NOMO-1 treated with DMSO at 0.1 percent for 48 hours (cell line): ENCODE data around the gene KDM8.

Experiments used
- DNase-seq: peaks from one replicate; lab custom pipeline; 2025; ENCODE audit not compliant: unreplicated experiment; lab: John Stamatoyannopoulos, UW

The KDM8 gene

DNA sequence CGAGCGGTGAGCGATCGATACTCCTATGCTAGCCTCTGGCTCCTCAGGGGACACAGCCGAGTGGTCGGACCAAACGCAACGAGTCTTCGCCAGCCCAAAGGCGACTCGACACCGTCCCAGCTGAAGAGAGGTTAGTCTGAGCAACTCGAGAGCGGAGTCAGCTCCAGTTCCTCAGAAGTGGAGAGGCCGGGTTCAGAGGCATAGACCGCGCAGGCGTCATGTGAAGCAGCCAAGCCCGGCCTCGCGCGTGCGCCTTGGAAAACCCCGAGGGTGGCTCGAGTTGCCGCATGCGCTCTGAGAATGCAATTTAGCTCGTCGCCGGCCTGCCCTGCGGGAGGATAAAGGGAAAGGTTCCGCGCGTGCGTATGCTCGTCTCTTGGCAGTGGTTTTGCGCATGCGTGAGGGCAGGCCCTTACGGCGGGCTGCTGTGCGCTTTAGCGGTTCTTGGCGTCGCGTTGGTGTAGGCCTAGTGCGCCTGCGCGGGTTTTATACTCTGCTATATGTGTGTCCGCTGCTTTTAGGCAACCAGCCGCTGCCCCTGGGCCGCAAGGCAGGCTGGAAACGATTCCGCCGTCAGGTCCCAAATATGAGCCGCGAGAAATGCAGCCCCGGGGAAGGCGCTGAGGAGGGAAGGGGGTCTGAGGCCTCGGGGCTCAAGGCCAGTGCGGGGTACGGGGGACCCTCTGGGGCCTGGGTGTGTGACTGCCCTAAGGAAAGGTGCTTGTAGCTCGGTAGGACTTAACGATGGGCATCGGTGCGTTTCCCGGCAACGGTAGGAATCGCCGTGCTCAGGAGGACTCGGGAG lies at the start of gene KDM8:
KDM8 (plus strand) TSS at position 20 of the 805 bp plus-strand sequence. CDS start 6,598 bp downstream, outside the sequence.
- peak; percentile 99 for DNase-seq

DNA sequence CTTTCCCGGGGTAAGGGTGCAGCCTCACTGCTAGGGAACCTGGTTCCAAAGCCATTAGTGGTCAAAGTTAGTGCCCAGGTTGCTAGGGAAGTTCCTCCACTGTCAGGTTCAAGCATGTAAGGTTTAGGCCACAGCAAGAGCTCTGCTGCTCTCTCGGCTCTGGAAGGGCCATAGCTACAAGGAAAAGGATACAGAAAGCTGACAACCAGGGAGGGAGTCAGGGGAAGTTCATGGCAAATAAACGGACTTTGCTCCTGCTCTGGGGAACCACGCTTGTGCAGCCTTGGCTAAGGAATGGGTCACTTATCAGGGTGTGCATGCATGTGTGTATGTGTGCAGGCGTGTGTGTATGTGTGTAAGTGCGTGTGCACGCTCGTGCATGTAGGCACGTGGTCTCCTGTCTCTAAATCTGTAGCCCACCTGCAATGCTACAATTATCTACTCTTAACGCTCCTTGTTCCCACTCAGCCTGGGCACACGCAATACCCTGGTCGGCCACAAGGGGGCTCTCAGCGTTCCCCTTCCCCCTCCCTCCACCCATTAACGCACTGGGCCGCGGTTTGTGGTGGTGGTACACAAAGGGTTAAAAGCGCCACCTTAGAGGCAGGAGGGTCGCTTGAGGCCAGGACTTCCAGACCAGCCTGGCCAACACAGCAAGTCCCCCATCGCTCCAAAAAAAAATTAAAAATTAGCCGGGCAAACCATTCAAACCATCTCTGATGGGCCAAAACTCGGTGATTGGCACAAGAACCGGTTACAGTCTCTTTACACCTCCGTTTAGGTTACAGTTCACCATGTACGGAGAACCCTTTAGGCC lies 48.4 kb upstream of the KDM8 start:
- peak; percentile 69 for DNase-seq

DNA sequence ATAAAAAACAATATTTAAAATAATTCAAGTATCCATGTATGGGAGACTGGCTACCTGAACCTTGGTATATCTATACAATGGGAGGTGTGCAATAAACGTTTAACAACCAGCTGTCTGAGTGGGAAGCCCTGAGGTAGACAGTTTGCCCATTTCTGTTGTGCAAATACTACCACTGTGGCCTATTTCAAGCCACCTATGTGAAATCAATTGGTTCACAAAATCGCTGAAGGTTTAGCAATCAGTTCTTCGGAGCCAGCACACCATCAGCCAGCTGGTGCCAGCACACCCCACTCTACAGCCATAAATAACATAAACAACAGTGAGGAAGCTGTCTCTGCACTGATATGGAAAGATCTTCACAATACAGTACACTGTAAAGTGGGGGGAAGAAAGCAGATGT lies 46.7 kb upstream of the KDM8 start:
- DNase-seq = peak; percentile 8

DNA sequence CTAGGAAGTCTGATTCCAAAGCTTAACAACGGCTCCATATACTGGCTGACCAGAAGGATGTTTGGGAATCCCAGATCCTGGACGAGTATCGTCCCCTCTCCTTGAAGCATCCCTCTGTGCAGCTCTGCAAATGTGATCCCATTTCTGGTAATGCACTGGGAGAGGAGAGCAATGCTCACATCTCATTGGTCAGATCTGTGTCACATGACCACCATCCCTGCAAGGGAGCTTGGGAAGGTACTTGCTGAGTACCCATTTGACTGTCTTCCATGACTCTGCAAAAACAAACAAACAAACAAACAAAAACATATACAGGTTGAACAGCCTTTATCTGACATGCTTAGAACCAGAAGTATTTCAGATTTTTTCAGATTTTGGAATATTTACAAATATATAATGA lies 41.9 kb upstream of the KDM8 start:
- no peak for DNase-seq

DNA sequence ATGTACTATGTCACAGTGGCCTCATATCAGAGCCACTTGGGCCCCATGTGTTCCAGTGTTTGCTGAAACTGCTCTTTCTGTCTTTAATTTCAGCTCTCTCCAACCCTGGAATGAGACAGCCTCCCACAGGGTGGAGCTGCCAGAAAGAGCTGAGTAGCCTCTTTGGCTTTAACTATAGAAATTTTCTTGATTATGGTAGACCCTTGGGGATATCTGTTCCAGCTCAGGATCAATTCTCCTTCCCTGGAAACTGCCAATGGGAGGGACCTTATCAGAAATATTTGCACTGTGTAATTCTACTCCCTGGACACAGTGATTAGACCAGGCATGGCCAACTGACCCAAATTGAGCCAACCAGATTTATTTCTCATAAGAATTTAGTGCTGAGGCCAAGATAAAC lies 39.0 kb upstream of the KDM8 start:
- DNase-seq = no peak

DNA sequence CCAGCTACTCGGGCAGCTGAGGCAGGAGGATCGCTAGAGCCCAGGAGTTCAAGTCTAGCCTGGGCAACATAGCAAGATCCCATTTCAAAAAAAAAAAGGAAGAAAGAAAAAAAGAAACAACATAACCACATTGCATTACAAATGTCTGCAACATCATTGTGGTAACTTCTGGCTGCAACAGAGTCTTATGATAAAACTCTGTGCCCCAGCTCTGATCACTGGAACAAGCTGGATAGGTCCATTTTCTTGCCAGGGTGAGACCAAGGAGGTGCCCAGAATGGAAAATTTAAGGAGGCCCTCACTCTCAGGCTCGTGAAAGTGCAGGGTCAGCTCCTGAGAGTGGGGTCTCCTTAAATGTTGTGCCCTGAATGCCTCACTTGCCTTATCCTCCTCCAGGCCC lies 37.8 kb upstream of the KDM8 start:
- no peak for DNase-seq

DNA sequence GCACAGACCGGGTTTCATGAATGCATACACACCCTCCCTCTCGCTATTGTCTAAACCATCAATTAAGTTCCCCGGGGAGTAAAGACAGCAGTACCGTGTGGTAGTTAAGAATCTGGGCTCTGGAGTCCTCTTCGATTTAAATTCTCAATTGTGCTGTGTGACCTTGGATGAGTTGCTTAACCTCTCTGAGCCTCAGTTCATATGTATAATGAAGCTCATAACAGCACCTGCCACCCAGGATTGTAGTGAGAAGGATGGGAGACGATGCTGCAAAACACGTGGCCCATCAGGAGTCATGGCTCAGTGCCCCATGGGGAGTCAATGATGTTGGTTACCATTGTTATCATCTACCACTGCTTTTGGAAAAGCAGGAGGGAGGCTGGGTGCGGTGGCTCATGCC lies 34.5 kb upstream of the KDM8 start:
- no peak for DNase-seq

DNA sequence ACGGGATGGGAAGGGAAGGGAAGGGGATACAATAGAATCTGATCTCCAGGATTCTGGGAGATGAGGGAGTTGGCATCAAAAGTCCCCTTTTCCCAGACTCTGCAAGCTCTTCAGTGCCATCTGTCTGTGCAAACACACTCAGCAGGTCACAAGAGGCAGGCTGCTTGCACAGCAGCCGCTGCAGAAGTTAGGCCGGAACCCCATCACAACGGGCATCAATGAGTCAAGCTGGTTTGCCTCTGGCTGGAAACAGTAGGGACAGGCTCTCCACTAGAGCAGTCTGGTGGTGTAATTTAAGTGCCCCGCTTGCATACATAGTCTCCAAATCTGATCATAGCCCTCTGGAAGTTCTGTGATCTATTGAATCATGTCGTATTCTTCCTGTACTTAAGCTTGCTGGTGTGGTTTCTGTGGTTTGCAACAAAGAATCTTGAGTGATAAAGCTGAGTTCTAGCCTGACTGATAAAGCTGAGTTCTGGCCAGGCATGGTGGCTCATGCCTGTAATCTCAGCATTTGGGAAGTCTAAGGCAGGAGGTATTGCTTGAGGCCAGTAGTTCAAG lies 33.7 kb upstream of the KDM8 start:
- DNase-seq = peak; percentile 78

DNA sequence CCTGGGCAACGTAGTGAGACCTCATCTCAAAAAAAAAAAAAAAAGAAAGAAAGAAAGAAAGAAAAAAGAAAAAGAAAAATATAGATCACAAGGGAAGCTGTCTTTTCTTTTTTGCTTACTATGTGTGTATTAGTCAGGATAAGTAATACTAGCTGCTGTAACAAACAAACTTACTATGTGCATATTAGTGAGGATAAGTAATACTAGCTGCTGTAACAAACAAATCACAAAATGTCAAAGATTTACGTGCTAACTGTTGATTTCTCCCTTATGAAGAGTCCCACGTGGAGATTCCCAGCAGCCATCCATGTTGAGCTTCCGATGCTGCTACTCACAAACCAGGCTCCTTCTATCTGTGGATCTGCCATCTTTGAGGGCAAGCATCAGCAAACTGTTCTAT lies 31.7 kb upstream of the KDM8 start:
- DNase-seq = no peak

DNA sequence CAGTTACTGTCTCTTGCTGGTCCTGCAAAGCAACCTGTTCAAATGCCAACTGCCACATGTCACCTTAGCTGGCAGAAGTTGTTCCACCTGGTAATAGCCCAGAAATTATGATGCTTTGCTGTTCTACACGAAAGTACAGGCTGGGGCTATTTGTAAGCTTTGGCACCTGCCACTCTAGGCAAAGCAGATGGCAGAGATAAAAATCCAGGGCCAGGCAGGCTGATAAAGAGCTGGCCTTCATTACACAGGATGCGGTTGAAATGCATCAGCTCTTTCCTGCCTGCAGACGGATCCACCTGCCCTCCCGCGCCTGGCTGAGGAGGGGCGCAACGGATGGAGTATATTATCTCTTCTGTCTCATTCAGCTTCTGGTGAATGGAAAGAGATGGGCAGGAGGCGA lies 29.3 kb upstream of the KDM8 start:
- no peak for DNase-seq

DNA sequence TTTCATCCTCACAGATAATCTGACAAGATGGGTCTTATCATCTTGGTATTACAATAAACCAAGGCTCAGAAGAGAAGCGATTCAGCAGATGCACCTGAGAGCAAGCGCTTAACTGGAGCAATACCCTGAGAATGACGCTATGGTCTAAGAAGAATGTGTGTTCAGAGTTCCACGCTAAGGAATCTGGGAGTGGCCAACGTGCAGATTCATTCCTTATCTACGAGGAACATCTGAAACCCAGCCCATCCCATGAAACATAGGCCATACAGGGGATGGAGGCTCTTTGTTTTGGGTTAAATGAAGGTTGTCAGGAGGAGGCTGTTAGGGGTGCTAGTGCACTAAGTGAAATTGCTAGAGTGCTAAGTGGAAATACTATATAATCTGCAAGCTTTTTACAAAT lies 28.5 kb upstream of the KDM8 start:
- no peak for DNase-seq

DNA sequence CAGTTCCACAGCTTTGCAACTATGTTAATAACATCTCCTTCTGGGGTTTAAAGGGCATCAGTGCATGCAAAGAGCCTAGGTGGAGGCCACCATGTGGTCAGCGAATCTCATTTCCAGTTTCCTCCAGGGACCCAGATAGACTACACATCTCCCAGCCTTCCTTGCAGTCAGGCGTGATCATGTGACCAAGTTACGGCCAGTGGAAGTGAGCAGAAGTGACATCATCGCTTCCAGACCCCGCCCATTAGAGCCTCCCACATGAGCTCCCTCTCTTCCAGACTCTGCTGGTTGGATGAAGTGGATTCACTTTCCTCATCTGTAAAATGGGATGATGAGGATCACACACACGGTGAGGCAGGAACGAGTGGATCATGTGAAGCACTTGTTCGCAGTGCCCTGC lies 27.4 kb upstream of the KDM8 start:
- DNase-seq = no peak

DNA sequence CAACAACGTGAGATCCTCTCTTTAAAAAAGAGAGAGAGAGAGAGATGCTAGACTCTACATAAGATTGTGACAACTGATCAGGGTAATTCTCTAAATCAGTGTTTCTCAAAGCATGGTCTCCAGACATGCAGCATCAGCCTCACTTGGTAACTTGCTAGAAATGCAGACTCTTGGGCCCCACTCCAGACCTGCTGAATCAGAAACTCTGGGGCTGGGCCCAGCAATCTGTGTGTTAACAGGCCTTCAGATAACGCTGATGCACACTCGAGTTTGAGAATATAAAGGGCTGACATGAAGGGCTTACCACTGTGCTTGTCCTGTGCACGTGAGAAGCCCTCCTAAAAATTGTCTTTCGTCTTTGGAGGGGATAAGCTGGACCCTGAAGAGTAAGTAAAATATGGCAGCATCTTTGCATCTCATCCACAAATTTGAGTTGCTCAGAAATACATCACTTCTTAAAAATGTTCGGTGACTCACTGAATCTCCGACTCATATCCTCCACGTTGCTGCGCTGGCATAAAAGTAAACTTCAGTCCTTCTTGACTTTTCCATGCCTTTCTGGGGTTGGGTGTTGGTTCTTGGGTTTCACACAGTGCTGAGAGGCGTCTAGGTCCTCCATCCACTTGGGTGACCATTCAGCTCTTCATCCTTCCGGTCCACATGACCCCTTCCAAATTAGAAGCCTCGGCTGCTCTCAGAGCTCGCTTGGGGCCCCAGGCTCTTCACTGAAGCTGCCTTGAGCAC lies 26.1 kb upstream of the KDM8 start:
- DNase-seq = no peak

DNA sequence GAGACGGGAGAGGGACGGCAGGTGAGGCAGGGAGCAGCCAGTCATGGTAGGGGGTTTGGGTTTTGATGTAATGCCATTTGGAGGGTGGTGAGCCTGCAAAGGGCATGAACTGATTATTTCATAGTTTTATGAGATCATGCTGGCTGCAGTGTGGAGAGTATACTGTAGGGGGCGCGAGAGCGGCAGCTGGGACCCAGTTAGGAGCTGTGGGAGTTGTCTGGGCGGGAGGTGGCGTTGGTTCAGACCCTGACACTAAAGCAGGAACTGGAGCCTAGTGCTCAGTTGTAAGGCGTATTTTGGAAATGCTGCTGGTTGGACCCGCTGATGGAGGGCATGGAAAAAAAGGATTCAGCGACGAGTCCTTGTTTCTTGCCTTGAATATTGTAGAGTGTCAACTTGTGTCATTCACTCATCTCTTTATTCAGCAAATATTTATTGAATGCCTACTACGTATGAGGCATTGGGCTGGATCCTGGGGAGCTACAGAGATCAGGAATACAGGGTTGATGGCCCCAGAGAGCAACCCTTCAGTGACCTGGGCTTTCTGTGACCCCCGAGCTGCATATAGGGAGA lies 23.7 kb upstream of the KDM8 start:
- peak; percentile 91 for DNase-seq

DNA sequence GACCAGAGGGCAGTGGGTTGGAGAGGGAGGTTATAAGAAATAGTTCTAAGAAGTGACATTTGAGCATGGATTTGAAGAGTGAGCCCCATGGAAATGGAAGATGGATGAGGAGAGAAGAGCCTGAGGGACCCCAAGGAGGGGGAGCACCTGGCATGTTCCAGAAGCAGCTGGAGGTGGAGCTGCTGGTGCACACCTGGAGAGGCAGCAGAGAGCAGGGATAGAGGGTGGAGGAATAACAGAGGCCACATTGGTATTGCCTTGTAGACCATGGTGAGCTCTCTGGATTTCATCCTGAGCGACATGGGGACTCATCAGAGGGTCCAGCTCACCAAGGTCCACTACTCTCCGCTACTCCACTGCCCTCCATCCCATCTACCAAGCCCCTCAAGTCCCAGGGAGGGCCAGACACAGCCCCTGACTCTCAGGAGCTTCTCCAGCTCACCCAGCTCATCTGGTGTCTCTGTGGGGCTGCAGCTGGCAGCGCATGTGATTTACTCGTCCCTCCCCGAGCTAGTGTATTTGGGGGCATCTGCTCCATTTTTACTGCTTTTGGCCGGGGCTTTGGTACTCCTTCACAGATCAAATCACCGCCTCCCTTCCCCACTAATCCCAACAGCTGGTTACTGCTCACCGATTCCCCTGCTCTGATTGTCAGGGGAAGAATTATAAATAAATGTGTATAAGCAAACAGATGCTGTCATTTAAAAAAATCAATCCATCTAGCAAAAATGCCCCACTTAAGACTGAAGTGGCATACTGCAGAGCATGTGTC lies 22.1 kb upstream of the KDM8 start:
- no peak for DNase-seq

DNA sequence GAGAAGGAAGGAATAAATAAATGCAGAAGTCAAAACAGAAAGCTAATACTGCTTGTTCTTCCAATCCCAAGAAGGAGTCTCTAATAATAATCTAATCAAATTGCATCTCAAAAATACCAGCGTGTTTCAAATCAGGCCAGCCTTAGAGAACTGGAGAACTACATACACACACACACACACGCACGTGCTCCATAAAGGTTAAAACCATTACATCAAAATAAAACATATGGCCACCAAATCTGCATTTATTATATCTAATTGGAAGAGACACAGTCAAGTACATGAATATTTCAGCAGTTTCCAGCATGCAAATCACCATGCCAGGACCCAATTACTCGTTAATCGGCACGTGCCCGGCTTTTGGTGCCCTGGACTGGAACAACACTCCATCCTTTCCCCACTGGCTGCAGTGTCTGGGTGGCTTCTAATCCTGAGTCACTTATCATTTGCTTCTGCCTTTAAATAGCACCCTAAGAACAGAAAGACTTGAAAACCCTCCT lies 20.4 kb upstream of the KDM8 start:
- DNase-seq = no peak

DNA sequence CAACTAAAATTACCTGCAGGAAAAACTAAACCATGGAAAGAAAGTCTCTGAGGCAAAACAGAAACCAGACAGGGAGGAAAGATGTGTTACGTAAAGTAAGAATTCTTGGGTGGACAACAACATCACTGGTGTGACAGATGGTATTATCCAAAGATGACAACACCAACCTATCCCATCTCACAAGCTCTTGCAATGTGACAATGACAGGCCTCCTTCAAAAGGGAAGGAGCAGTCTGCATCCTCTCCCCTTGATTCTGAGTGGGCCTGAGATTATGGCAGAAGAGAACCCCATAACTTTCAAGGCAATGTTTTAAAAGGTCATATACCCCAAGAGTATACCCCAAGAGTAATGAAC lies 17.6 kb upstream of the KDM8 start:
- DNase-seq = no peak

DNA sequence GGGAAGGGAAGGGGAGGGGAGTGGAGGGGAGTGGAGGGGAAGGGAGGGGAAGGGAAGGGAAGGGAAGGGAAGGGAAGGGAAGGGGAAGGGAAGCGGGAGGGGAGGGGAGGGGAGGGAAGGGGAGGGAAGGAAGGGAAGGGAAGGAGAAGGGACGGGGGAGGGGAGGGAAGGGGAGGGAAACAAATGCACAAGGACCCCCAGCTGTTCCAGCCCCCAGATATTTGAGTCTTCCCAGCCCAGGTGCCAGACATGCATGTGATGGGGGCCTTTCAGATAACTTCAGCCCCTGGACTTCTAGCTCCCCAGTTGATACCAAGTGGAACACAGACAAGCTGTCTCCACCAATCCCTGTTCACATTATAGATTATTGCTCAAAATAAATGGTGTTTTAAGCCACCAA lies 14.7 kb upstream of the KDM8 start:
- DNase-seq = no peak

DNA sequence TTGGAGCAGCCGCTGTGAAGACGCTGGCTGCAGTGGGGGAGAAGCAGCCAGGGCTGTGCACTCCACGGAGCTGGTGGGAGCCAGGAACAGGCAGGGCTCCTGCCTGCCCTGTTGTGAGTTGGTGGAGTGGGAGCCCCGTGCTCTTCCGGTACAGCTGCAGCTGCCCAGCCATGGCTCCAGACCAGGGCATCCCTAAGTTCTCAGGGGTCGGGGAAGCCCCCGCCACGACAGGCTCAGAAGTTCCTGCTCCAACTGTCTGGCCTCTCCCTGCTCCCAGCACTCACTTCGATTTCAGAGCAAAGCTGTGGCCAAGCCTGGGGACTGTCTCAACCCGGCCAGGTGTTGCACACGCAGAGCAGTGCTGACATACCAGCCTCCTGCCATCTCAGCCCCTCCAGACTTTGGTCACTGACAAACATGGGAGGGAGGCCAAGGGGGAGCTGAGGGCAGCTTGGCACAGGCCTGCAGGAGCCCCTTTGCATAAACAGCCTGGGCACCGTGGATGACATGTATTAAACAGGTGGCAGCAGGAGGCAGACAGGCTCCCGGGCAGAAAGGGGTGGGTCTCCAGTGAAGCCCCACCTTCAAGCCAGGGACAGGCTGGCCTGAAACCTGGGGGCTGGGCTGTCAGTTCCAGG lies 13.9 kb upstream of the KDM8 start:
- DNase-seq = no peak
